Fibroblast of lung (primary cell): ENCODE data around the gene SGPP2.

ENCODE experiments used
- EZH2 ChIP-seq: IDR thresholded peaks from 2 replicates; pipeline ENCODE4 v1.5.1; 2012; ENCODE audit warnings: low read length, control low read depth, mild to moderate bottlenecking; ENCODE audit errors: missing control alignments
- TF ChIP-seq, protein P1 (sequence below), 2 donors: IDR thresholded peaks in 1 of 2; conservative IDR thresholded peaks in 1 of 2; 1 replicate in 1 of 2; 2 replicates in 1 of 2; pipeline ENCODE4 v1.5.1; 2011 to 2012; ENCODE audit warnings: low read length in 2 of 2, control low read depth in 1 of 2, inconsistent platforms in 1 of 2, low read depth in 1 of 2, mild to moderate bottlenecking in 1 of 2

GRCh38 chr2:222538535-222538934, 114.2 kb downstream of the SGPP2 start:
- TF ChIP-seq, protein P1, sequence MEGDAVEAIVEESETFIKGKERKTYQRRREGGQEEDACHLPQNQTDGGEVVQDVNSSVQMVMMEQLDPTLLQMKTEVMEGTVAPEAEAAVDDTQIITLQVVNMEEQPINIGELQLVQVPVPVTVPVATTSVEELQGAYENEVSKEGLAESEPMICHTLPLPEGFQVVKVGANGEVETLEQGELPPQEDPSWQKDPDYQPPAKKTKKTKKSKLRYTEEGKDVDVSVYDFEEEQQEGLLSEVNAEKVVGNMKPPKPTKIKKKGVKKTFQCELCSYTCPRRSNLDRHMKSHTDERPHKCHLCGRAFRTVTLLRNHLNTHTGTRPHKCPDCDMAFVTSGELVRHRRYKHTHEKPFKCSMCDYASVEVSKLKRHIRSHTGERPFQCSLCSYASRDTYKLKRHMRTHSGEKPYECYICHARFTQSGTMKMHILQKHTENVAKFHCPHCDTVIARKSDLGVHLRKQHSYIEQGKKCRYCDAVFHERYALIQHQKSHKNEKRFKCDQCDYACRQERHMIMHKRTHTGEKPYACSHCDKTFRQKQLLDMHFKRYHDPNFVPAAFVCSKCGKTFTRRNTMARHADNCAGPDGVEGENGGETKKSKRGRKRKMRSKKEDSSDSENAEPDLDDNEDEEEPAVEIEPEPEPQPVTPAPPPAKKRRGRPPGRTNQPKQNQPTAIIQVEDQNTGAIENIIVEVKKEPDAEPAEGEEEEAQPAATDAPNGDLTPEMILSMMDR (conservative IDR thresholded peaks at IDR 0.05 in 1 of 2, IDR thresholded peaks at IDR 0.05 in 1 of 2; ENCODE audit: low read depth in 1 of 2, low read length in 2 of 2): no peak
- TF ChIP-seq EZH2: no peak
